Gastroesophageal sphincter (tissue), 4 donors: ENCODE data around the gene FOXB2. TPM values are rescaled to one million over a fixed set of nuclear protein-coding genes. Genes with fewer than 3 reads are reported as not detected.
"Not testable (repeated sequence)": the region's sequence is repeated elsewhere in the genome, so short reads cannot be mapped to it uniquely, and the experiment has no call there.

ENCODE experiments used
- ATAC-seq: fragments of 150-250 bp; one replicate; pipeline ENCODE4 v1.9.1; 2016; ENCODE audit warnings: mild to moderate bottlenecking, moderate library complexity
- H3K27ac ChIP-seq, 4 donors: fragments of 200-600 bp; sonication (generic) in 3 of 4; 1 replicate in 3 of 4; 2 replicates in 1 of 4; pipeline ENCODE4 v1.5.1; 2016 to 2019
- H3K27me3 ChIP-seq: fragments of 200-600 bp; sonication (generic); one replicate; pipeline ENCODE4 v1.5.1; 2019
- H3K36me3 ChIP-seq, 2 donors: fragments of 200-600 bp; sonication (generic); one replicate each; pipeline ENCODE4 v1.5.1; 2019; ENCODE audit warnings: control low read depth in 1 of 2
- H3K4me1 ChIP-seq, 3 donors: fragments of 200-600 bp; sonication (generic); 1 replicate in 2 of 3; 2 replicates in 1 of 3; pipeline ENCODE4 v1.5.1; 2016 to 2019; ENCODE audit warnings: control low read depth in 2 of 3
- H3K4me3 ChIP-seq, 2 donors: fragments of 200-600 bp; sonication (generic); one replicate each; pipeline ENCODE4 v1.5.1; 2019; ENCODE audit warnings: mild to moderate bottlenecking in 1 of 2, moderate library complexity in 1 of 2
- H3K9me3 ChIP-seq, 3 donors: fragments of 200-600 bp; sonication (generic); one replicate each; pipeline ENCODE4 v1.5.1; 2017 to 2019; ENCODE audit warnings: control low read depth in 2 of 3
- EP300 ChIP-seq: sonication (generic); formaldehyde crosslinking; IDR thresholded peaks from one replicate; pipeline ENCODE4 v1.6.1; 2017; ENCODE audit warnings: antibody characterized with exemption, mild to moderate bottlenecking
- POLR2A ChIP-seq, 2 donors: fragments of 450-650 bp; IDR thresholded peaks; one replicate each; pipeline ENCODE4 v1.6.1; 2017; ENCODE audit warnings: antibody characterized with exemption in 2 of 2, mild to moderate bottlenecking in 2 of 2, moderate library complexity in 1 of 2
- POLR2AphosphoS5 ChIP-seq: sonication (generic); formaldehyde crosslinking; IDR thresholded peaks from one replicate; pipeline ENCODE4 v1.6.1; 2017; ENCODE audit warnings: antibody characterized with exemption
- WGBS, 2 donors: methylation state at CpG; one replicate each; pipeline ENCODE4 v1.1.5; 2018; ENCODE audit warnings: low coverage in 1 of 2; 5-methylcytosine and 5-hydroxymethylcytosine counted together
- total RNA-seq, 4 donors: library from RNA; depleted of rRNA; stranded (reverse); fragments of >200 nt; gene quantifications; one replicate each; pipeline ENCODE4 v1.1.0, GENCODE V29; 2016
- TF ChIP-seq, protein P1 (sequence below), 4 experiments: fragments of 200-600 bp in 2 of 4; fragments of 450-650 bp in 2 of 4; sonication (generic) in 1 of 4; IDR thresholded peaks; one replicate each; pipeline ENCODE4 v1.5.1; 2017 to 2019; ENCODE audit warnings: antibody characterized with exemption in 4 of 4, mild to moderate bottlenecking in 2 of 4, moderate library complexity in 2 of 4

FOXB2 gene
- total RNA-seq, 4 donors from 2014 or later, result not detected

- H3K4me3 ChIP-seq, result no peak overlapping the region
- WGBS, 2 donors, result 59 to 60% methylated on average over 1 to 2 of the region's 2 CpGs
- TF ChIP-seq POLR2AphosphoS5, result no peak
- TF ChIP-seq, protein P1, sequence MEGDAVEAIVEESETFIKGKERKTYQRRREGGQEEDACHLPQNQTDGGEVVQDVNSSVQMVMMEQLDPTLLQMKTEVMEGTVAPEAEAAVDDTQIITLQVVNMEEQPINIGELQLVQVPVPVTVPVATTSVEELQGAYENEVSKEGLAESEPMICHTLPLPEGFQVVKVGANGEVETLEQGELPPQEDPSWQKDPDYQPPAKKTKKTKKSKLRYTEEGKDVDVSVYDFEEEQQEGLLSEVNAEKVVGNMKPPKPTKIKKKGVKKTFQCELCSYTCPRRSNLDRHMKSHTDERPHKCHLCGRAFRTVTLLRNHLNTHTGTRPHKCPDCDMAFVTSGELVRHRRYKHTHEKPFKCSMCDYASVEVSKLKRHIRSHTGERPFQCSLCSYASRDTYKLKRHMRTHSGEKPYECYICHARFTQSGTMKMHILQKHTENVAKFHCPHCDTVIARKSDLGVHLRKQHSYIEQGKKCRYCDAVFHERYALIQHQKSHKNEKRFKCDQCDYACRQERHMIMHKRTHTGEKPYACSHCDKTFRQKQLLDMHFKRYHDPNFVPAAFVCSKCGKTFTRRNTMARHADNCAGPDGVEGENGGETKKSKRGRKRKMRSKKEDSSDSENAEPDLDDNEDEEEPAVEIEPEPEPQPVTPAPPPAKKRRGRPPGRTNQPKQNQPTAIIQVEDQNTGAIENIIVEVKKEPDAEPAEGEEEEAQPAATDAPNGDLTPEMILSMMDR (IDR thresholded peaks at IDR 0.05), result no peak
- TF ChIP-seq POLR2A (IDR thresholded peaks at IDR 0.05), result no peak
- no peak for TF ChIP-seq EP300
- ATAC-seq, result no peak
- H3K27ac ChIP-seq, result no peak overlapping the region
- H3K4me1 ChIP-seq, result no peaks in the 10 kb centered on the region
- no peaks in the 10 kb centered on the region for H3K36me3 ChIP-seq
- no peaks in the 10 kb centered on the region for H3K9me3 ChIP-seq
- H3K27me3 ChIP-seq, result peaks cover 30% of the 10 kb centered on the region
Measured at GRCh38 chr9:77030045-77030444, 10.6 kb downstream of the FOXB2 start.

DNA sequence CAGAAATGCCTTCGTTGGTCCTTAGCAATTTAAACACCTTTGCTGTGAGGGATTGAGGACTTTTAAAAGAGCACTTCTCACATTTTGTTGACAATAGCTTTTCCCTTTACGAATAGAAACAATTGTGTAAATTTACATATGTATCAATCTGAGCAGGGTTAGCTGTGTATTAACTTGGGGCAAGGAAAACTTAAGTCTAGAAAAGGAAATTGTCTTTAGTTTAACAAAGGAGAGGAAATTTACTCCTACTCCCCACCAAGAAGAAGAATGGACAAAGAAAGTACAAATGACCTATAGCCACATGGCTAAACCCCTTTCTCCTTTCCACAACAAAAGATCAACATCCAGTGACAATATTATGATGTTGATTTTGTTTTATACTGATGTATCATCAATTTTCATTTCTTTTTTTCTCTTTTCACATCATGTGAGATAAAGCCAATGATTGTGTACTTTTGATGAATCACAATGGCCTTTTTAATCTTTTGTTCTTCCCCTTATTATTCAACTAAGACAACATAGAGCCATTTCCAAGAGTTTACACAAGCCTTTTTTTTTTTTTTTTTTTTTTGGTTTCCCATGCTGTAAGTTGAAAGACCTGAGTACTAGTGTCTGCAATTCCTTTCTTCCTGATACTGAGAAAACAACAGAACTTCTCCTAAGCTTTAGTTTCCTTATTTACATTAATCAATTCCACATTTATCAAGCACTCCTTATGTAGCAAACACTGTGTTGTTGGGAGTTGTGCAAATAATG, 19.0 kb downstream of the FOXB2 start:
- TF ChIP-seq POLR2A (IDR thresholded peaks at IDR 0.05), result no peak
- no peak for TF ChIP-seq POLR2AphosphoS5
- no peak for TF ChIP-seq EP300
- TF ChIP-seq, protein P1 (IDR thresholded peaks at IDR 0.05), result no peak
- ATAC-seq, result no peak
- H3K4me3 ChIP-seq, result no peak overlapping the region
- no peaks in the 10 kb centered on the region for H3K9me3 ChIP-seq
- no peaks in the 10 kb centered on the region for H3K36me3 ChIP-seq
- H3K27me3 ChIP-seq, result peaks cover 34% of the 10 kb centered on the region
- no peaks in the 10 kb centered on the region for H3K4me1 ChIP-seq
- no peak overlapping the region for H3K27ac ChIP-seq
- WGBS, 2 donors, result 0 to 25% methylated on average over 2 of the region's 2 CpGs

DNA sequence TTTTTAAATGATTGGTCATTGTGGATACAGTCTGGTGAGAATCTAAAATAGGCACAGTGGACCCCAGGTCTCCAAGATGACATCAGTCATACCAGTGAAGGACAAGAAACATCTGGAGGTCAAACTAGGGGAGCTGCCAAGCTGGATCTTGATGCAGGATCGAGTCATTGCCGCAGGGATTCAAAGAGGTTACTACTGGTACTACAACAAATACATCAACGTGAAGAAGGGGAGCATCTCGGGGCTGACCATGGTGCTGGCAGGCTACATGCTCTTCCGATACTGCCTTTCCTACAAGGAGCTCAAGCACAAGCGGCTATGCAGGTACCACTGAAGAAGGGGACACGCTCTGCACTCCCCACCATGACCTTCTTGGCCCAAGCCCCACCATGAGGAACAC, 20.9 kb downstream of the FOXB2 start:
- H3K9me3 ChIP-seq, result no peaks in the 10 kb centered on the region
- H3K4me3 ChIP-seq, result no peak overlapping the region
- H3K27ac ChIP-seq, result no peak overlapping the region
- no peaks in the 10 kb centered on the region for H3K36me3 ChIP-seq
- H3K4me1 ChIP-seq, result no peaks in the 10 kb centered on the region
- no peak for ATAC-seq
- H3K27me3 ChIP-seq, result peaks cover 34% of the 10 kb centered on the region
- WGBS, 2 donors, result 69 to 87% methylated on average over 7 of the region's 7 CpGs
- no peak for TF ChIP-seq EP300

GRCh38 chr9:77043743-77044142, 24.3 kb downstream of the FOXB2 start:
- peaks cover 23% of the 10 kb centered on the region for H3K27me3 ChIP-seq
- not testable (repeated sequence) for H3K4me1 ChIP-seq, H3K36me3 ChIP-seq, H3K27ac ChIP-seq, ATAC-seq, H3K9me3 ChIP-seq, H3K4me3 ChIP-seq
- WGBS, 2 donors, result 96 to 97% methylated on average over 3 to 4 of the region's 4 CpGs

DNA sequence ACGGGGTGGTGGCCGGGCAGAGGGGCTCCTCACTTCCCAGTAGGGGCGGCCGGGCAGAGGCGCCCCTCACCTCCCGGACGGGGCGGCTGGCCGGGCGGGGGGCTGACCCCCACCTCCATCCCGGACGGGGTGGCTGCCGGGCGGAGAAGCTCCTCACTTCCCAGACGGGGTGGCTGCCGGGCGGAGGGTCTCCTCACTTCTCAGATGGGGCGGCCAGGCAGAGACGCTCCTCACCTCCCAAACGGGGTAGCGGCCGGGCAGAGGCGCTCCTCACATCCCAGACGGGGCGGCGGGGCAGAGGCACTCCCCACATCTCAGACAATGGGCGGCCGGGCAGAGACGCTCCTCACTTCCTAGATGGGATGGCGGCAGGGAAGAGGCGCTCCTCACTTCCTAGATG, 41.2 kb downstream of the FOXB2 start:
- not testable (repeated sequence) for H3K27ac ChIP-seq, H3K9me3 ChIP-seq, H3K36me3 ChIP-seq, H3K27me3 ChIP-seq, ATAC-seq, H3K4me3 ChIP-seq, H3K4me1 ChIP-seq
- no CpG with 5 or more reads among the region's 31 CpGs for WGBS, 2 donors

GRCh38 chr9:77063645-77064285, 44.3 kb downstream of the FOXB2 start:
- no peaks in the 10 kb centered on the region for H3K36me3 ChIP-seq
- no peak overlapping the region for H3K27ac ChIP-seq
- H3K9me3 ChIP-seq, result no peaks in the 10 kb centered on the region
- H3K4me3 ChIP-seq, result no peak overlapping the region
- H3K27me3 ChIP-seq, result no peaks in the 10 kb centered on the region
- 58 to 63% methylated on average over 4 to 5 of the region's 6 CpGs for WGBS, 2 donors
- no peak for ATAC-seq
- H3K4me1 ChIP-seq, result no peaks in the 10 kb centered on the region
- no peak for TF ChIP-seq POLR2AphosphoS5
- TF ChIP-seq POLR2A (IDR thresholded peaks at IDR 0.05), result no peak
- no peak for TF ChIP-seq EP300

DNA sequence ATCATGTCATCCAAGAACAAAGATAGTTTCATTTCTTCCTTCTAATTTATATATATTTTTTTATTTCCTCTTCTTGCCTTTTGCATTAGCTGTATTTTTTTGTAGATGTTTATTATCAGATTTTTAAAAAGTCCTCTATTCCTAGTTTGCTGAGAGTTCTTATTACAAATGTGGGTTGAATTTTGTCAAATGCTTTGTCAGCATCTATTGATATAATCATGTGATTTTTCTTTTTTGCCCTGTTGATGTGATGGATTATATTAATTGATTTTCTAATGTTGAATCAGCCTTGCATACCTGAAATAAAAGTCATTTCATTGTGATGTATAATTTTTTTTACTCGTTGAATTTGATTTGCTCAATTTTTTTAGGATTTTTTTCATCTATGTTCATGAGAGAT, 46.9 kb downstream of the FOXB2 start:
- Histone ChIP-seq H3K27me3 (peaks cover 4% of the 10 kb centered on the region), H3K27ac (no peak overlapping the region), H3K9me3 (no peaks in the 10 kb centered on the region), H3K4me3 (no peak overlapping the region), H3K36me3 (no peaks in the 10 kb centered on the region), H3K4me1 (no peaks in the 10 kb centered on the region)
- ATAC-seq, result no peak
- 38 to 43% methylated on average over 1 of the region's 1 CpG for WGBS, 2 donors
- TF ChIP-seq POLR2A (IDR thresholded peaks at IDR 0.05) (no peak), POLR2AphosphoS5 (no peak), EP300 (no peak)
- TF ChIP-seq, protein P1 (IDR thresholded peaks at IDR 0.05), result no peak
